GM12891 (cell line): ENCODE results near the gene AP3S1.

Experiments
- POLR2A ChIP-seq: IDR thresholded peaks from 2 replicates; pipeline ENCODE4 v1.6.1; 2011; ENCODE audit warnings: low read depth, low read length, control low read depth
- TAF1 ChIP-seq: IDR thresholded peaks from 2 replicates; pipeline ENCODE4 v1.6.1; 2011; ENCODE audit warnings: low read depth, low read length, control low read depth

DNA sequence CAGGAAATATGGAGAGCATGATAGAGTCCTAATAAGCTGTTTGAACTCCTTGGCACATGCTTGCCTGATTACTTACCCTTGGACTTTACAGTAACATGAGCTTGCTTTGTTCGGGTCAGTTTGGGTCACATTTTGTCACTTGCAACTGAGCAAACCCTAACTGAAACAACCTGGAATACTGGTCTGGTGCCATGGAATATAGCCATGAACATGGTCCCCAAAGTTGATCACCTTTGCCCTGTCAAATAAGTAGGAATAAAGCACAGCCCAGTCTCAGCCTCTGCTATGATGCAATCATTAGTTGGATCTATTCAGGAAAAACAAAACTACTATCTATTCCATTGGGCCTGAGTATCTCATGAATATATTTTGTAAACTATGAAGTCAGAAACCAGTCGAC, 43.5 kb upstream of the AP3S1 start:
- TF ChIP-seq POLR2A: no peak
- no peak for TF ChIP-seq TAF1
